HG03025 (cell line): ENCODE data around the gene INCENP.

Source experiments
- ATAC-seq: cut with Tn5 transposase; IDR thresholded peaks from one replicate; pipeline ENCODE4 v1.9.1; 2021; ENCODE audit warnings: mild to moderate bottlenecking, moderate library complexity; ENCODE audit not compliant: unreplicated experiment, low FRiP score

INCENP gene

DNA sequence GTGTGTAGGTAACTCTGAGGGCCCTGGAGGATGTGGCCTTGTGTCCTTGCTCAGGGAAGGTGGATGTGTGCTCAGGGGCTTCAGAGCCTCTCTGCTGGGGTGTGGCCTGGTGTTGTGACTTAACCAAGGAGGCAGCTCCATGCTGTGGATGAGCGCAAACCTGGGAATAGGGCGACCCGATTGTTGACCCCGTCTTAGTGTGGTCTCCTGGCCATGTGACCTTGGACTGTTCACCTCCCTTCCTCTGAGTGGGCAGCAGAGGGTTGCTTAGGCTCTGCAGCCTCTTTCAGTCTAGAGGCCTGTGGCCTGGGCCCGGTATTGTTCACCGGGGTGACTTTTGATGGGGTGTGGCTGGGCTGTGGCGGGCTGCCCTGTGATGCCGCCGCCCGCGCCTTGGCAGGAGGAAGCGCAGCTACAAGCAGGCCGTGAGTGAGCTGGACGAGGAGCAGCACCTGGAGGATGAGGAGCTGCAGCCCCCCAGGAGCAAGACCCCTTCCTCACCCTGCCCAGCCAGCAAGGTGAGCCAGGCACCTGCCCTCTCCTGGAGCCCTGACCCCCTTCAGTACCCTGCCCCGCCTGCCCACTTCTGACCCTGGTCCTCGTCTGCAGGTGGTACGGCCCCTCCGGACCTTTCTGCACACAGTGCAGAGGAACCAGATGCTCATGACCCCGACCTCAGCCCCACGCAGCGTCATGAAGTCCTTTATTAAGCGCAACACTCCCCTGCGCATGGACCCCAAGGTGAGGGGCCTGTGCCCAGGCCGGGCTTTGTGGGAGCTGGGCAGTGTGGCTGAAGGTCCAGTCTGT lies 16.7 kb downstream of the INCENP start:
- no peak for ATAC-seq

- ATAC-seq = no peak
Measured at GRCh38 chr11:62141111-62142042, 17.6 kb downstream of the INCENP start.

- no peak for ATAC-seq
Measured at GRCh38 chr11:62142043-62142375, 18.2 kb downstream of the INCENP start.

- ATAC-seq = no peak
Measured at GRCh38 chr11:62142921-62143320, 19.1 kb downstream of the INCENP start.

DNA sequence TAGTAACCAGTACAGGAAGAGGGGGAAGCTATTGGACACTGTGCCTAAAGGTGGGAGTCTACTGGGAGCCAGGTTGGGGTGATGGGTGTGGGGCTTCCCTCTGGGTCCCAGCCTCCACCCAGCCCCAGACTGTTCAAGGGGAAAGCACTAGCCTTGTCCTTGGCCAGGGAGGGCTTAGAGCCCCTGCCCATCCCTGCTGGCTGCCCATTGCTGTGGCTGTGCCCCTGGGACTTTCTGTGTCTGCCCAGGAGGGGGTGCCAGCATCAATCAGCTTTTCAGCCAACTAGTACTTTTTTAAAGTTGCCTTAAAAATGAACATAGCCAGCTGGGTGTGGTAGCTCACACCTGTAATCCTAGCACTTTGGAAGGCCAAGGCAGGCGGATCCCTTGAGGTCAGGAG lies 19.9 kb downstream of the INCENP start:
- no peak for ATAC-seq

GRCh38 chr11:62144641-62145255 lies 20.9 kb downstream of the INCENP start:
- ATAC-seq = no peak

DNA sequence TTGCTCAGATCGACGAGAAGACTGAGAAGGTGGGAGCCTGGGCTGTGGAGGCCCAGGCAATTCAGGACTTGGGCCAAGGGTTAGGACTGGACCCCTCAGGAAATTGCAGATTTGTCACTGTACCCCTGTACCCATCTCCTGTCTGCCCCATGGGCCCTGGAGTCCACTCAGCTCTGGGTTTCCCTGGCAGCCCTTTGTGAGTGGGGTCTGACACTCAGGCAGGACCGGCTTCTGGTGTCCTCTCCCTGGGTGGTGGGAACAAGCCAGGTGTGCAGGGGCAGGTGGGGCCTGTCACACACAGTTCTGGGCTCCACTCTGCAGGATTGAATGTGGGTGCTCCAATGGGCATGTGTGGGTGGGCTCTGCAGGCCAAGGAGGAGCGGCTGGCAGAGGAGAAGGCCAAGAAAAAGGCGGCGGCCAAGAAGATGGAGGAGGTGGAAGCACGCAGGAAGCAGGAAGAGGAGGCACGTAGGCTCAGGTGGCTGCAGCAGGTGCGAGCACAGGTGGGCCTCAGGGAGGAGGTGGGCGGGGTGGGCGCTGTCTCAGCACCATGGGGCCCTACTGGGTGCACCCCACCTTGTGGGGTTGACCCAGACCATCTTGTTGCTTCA lies 21.6 kb downstream of the INCENP start:
- no peak for ATAC-seq

DNA sequence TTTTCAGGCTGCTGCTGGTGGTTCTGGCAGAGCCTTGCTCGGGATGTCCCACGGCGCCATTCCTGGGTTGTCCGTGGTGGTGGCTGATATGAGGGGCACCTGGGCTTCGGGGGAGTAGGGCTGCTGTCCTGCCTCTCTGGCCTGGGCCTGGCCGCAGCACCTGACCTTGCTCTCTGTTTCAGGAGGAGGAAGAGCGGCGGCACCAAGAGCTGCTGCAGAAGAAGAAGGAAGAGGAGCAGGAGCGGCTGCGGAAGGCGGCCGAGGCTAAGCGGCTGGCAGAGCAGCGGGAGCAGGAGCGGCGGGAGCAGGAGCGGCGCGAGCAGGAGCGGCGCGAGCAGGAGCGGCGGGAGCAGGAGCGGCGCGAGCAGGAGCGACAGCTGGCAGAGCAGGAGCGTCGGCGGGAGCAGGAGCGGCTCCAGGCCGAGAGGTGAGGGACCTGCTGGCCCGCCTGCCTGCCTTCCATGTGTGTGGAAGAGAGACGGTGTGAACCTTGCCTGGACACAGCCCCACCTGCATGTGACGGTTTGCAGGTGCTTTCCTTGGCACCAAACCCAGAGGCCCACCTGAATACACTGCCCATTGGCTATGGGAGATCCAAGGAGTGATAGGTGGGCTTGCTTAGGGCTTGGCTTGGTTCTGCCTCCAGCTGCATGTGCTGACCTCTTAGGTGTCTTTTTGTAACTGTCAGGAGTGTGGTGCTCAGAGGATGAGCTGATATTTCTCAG lies 22.8 kb downstream of the INCENP start:
- no peak for ATAC-seq

DNA sequence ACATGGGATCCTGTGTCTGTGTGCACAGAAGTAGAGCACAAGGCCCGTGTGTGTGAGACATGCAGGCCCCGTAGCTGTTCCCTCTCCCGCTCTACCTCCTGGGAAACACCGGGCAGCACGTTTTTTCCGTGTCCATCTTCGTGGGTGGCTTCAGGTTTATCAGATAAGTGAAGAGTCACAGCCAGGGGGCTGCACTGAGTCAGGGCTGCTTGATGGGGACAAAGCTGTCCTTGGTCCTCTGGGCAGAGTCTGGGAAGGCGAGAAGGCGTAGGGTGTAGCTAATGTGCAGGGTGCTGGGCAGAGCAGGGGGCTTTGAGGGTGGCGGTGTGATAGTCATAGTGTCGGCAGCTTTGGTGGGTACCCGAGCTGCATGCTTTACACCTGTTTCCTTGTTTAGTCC lies 23.7 kb downstream of the INCENP start:
- no peak for ATAC-seq

- ATAC-seq = no peak
Measured at GRCh38 chr11:62148271-62148980, 24.6 kb downstream of the INCENP start.

DNA sequence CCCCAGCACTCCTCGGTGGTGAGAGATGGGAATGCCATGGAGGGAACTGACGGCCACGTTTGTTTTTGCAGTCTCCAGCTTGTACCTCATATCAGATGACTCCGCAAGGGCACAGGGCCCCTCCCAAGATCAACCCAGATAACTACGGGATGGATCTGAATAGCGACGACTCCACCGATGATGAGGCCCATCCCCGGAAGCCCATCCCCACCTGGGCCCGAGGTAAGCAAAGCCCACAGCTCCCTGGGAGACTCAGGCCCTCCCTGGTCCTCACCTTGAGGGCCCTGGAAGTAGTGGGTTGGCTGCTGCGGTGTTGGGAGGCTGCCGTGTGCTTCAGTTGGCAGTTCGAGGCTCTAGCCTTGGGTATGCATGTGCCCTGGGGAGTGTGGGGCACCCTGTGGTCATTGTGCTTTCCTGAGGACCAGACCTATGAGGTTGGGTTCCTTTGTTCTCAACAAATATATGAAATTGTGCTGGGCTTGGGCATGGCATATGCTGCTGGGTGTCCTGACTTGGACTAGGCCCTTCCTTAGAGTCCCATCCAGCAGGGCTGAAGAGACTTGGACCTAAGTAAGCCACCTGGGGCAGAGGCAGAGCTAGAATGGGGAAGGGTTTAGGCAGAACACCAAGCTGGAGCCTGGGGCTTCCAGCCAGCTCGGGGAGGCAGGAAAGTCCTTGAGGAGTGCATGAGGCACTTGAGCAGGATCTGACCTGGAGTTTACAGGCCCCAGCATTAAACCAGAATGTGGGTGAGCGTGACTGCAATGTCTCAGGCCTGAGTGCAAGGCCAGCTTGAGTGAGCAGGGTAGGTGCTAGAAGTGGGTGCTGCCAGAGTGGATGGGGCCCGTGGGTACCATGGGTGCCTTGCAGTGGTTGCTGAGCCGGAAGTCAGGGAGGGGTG lies 26.4 kb downstream of the INCENP start:
- no peak for ATAC-seq

GRCh38 chr11:62150887-62151736 lies 27.3 kb downstream of the INCENP start:
- ATAC-seq = no peak

DNA sequence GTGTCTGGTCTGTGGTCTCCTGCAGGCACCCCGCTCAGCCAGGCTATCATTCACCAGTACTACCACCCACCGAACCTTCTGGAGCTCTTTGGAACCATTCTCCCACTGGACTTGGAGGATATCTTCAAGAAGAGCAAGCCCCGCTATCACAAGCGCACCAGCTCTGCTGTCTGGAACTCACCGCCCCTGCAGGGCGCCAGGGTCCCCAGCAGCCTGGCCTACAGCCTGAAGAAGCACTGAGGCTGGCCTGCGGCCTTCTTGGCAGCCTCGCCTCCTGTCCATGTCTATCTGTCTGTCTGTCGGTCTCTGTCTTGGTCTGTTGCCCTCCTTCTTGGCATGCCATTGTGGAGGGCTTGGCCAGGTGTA lies 27.9 kb downstream of the INCENP start:
- no peak for ATAC-seq

- ATAC-seq = no peak
Measured at GRCh38 chr11:62152245-62153086, 28.7 kb downstream of the INCENP start.

- no peak for ATAC-seq
Measured at GRCh38 chr11:62153087-62153395, 29.2 kb downstream of the INCENP start.

- no peak for ATAC-seq
Measured at GRCh38 chr11:62153617-62154016, 29.8 kb downstream of the INCENP start.

- no peak for ATAC-seq
Measured at GRCh38 chr11:62157603-62158002, 33.8 kb downstream of the INCENP start.
